HepG2 (cell line): Measurements from ENCODE around the gene ENDOG. TPM values are rescaled to one million over a fixed set of nuclear protein-coding genes. Genes with fewer than 3 reads are reported as not detected.

ENCODE experiments used
- ATF4 ChIP-seq, 2 experiments: fragments of 450-650 bp in 1 of 2; sonication (generic) in 1 of 2; formaldehyde crosslinking; IDR thresholded peaks; 2 replicates each; pipeline versions ENCODE4 v1.5.0 to v1.8.0; 2020 to 2022; ENCODE audit warnings: mild to moderate bottlenecking in 1 of 2, missing genetic modification reagents in 1 of 2
- CCDC6 ChIP-seq: sonication (generic); formaldehyde crosslinking; IDR thresholded peaks from 2 replicates; pipeline ENCODE4 v1.8.1; 2022; ENCODE audit warnings: mild to moderate bottlenecking, missing genetic modification reagents, moderate library complexity
- CSRNP1 ChIP-seq: sonication (generic); formaldehyde crosslinking; IDR thresholded peaks from 2 replicates; pipeline ENCODE4 v1.8.1; 2023; ENCODE audit warnings: mild to moderate bottlenecking, missing genetic modification reagents
- EP300 ChIP-seq, 3 experiments: sonication (generic) in 1 of 3; formaldehyde crosslinking in 1 of 3; IDR thresholded peaks; 2 replicates each; pipeline versions ENCODE4 v1.5.1 to v1.6.1; 2011 to 2020; ENCODE audit warnings: low read depth in 2 of 3, low read length in 2 of 3, borderline replicate concordance in 1 of 3, improper control_type of control experiment in 1 of 3, mild to moderate bottlenecking in 1 of 3, missing genetic modification reagents in 1 of 3, moderate library complexity in 1 of 3
- HCFC1 ChIP-seq: fragments of 150-350 bp; IDR thresholded peaks from 2 replicates; pipeline ENCODE4 v1.6.1; 2014; ENCODE audit warnings: low read depth, low read length
- HNF4G ChIP-seq, 2 experiments: sonication (generic) in 1 of 2; formaldehyde crosslinking in 1 of 2; IDR thresholded peaks; 2 replicates each; pipeline versions ENCODE4 v1.4.0 to v1.6.1; 2011 to 2020; ENCODE audit warnings: borderline replicate concordance in 2 of 2, low read depth in 2 of 2, mild to moderate bottlenecking in 2 of 2, low read length in 1 of 2, missing genetic modification reagents in 1 of 2, moderate library complexity in 1 of 2
- MIER2 ChIP-seq: IDR thresholded peaks from 2 replicates; pipeline ENCODE4 v1.6.1; 2016; ENCODE audit warnings: missing biosample characterization, missing genetic modification reagents
- MIXL1 ChIP-seq: IDR thresholded peaks from 2 replicates; pipeline ENCODE4 v1.6.1; 2016
- RCOR2 ChIP-seq: IDR thresholded peaks from 2 replicates; pipeline ENCODE4 v1.6.1; 2016; ENCODE audit warnings: missing biosample characterization, missing genetic modification reagents
- SIX1 ChIP-seq: sonication (generic); formaldehyde crosslinking; IDR thresholded peaks from 2 replicates; pipeline ENCODE4 v1.4.0; 2020; ENCODE audit warnings: missing genetic modification reagents, borderline replicate concordance
- SP1 ChIP-seq, 2 experiments: fragments of 450-650 bp in 1 of 2; sonication (generic) in 1 of 2; formaldehyde crosslinking in 1 of 2; IDR thresholded peaks; 2 replicates each; pipeline versions ENCODE4 v1.4.0 to v1.6.1; 2016 to 2020; ENCODE audit warnings: missing genetic modification reagents in 1 of 2
- SUZ12 ChIP-seq: fragments of 150-350 bp; IDR thresholded peaks from 2 replicates; pipeline ENCODE4 v1.6.1; 2014; ENCODE audit warnings: low read depth, low read length
- U2AF1 ChIP-seq: fragments of 200-400 bp; formaldehyde crosslinking; optimal IDR thresholded peaks from 2 replicates; pipeline ENCODE3; 2017; ENCODE audit warnings: mild to moderate bottlenecking, low read depth, low read length
- ZNF501 ChIP-seq: sonication (generic); formaldehyde crosslinking; IDR thresholded peaks from 2 replicates; pipeline ENCODE4 v1.5.1; 2020; ENCODE audit warnings: mild to moderate bottlenecking, moderate library complexity, missing genetic modification reagents
- ZNF550 ChIP-seq: sonication (generic); formaldehyde crosslinking; IDR thresholded peaks from 2 replicates; pipeline ENCODE4 v1.4.0; 2020; ENCODE audit warnings: mild to moderate bottlenecking, missing genetic modification reagents, borderline replicate concordance
- ZNF563 ChIP-seq: sonication (generic); formaldehyde crosslinking; IDR thresholded peaks from 2 replicates; pipeline ENCODE4 v1.8.0; 2022; ENCODE audit warnings: mild to moderate bottlenecking, moderate library complexity, missing genetic modification reagents
- ZNF572 ChIP-seq: sonication (generic); formaldehyde crosslinking; IDR thresholded peaks from 2 replicates; pipeline ENCODE4 v1.5.1; 2020; ENCODE audit warnings: mild to moderate bottlenecking, missing genetic modification reagents
- ZNF652 ChIP-seq: IDR thresholded peaks from 2 replicates; pipeline ENCODE4 v1.6.1; 2016; ENCODE audit warnings: low read depth, borderline replicate concordance
- ZNF713 ChIP-seq: sonication (generic); formaldehyde crosslinking; IDR thresholded peaks from 2 replicates; pipeline ENCODE4 v1.4.0; 2020; ENCODE audit warnings: mild to moderate bottlenecking, missing genetic modification reagents
- ZNF740 ChIP-seq: sonication (generic); formaldehyde crosslinking; IDR thresholded peaks from 2 replicates; pipeline ENCODE4 v1.4.0; 2020; ENCODE audit warnings: missing genetic modification reagents
- ZSCAN25 ChIP-seq: sonication (generic); formaldehyde crosslinking; IDR thresholded peaks from 2 replicates; pipeline ENCODE4 v1.8.0; 2022; ENCODE audit warnings: mild to moderate bottlenecking, missing genetic modification reagents
- polyA plus RNA-seq, 8 experiments: library from polyadenylated mRNA; depleted of rRNA in 3 of 8; stranded (reverse) in 7 of 8; unstranded in 1 of 8; fragments of >200 nt; fragmentation: Illumina TruSeq in 4 of 8; extraction: Trizol in 4 of 8; gene quantifications; 2 replicates each; pipeline versions ENCODE4 v1.2.1 to v1.2.3, GENCODE V29; 2011 to 2016; ENCODE audit warnings: low read depth in 4 of 8, missing spikeins in 1 of 8, mixed read lengths in 1 of 8; ENCODE audit not compliant: insufficient read depth in 1 of 8
- total RNA-seq, 5 experiments: library from RNA; depleted of rRNA; stranded (reverse); fragments of >200 nt; fragmentation: Illumina TruSeq; extraction: Trizol; gene quantifications; 2 replicates each; pipeline ENCODE4 v1.2.3, GENCODE V29; 2016; ENCODE audit warnings: low read depth in 1 of 5
- TF ChIP-seq, protein P1 (sequence below): sonication (generic); formaldehyde crosslinking; IDR thresholded peaks from 2 replicates; pipeline ENCODE4 v1.4.0; 2020; ENCODE audit warnings: missing genetic modification reagents

ENDOG gene
- total and polyA plus RNA-seq, 2 of the 13 experiments (the other 11 are each of a cell fraction or from before 2014, with no cell fraction given), result 26.3 to 28.8 TPM

DNA sequence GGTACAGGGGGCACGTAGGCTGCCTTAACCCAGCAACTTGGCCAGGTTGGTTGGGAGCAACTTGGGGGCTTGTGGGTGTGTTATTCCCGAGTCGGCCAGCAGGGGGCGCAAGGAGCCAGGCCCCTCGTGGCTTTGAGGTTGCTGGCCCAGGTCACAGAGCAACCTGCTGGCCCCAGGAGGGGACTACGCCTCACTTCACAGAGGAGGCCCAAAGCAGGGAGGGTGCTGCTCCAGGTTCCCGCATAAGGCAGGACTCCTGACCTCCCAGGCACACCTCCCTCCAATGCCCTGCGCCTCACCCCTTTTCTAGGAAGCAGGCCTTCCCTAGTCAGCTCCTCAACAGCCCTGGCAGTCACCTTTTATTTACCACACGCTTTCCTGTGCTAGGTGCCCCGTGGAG is 45.3 kb downstream of the ENDOG start (continued):
- no peak for TF ChIP-seq SIX1 (CRISPR knock-in tag)
- no peak for TF ChIP-seq MIER2 (CRISPR knock-in tag)
- no peak for TF ChIP-seq ZNF713
- TF ChIP-seq, protein P1, sequence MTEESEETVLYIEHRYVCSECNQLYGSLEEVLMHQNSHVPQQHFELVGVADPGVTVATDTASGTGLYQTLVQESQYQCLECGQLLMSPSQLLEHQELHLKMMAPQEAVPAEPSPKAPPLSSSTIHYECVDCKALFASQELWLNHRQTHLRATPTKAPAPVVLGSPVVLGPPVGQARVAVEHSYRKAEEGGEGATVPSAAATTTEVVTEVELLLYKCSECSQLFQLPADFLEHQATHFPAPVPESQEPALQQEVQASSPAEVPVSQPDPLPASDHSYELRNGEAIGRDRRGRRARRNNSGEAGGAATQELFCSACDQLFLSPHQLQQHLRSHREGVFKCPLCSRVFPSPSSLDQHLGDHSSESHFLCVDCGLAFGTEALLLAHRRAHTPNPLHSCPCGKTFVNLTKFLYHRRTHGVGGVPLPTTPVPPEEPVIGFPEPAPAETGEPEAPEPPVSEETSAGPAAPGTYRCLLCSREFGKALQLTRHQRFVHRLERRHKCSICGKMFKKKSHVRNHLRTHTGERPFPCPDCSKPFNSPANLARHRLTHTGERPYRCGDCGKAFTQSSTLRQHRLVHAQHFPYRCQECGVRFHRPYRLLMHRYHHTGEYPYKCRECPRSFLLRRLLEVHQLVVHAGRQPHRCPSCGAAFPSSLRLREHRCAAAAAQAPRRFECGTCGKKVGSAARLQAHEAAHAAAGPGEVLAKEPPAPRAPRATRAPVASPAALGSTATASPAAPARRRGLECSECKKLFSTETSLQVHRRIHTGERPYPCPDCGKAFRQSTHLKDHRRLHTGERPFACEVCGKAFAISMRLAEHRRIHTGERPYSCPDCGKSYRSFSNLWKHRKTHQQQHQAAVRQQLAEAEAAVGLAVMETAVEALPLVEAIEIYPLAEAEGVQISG (CRISPR knock-in tag), result peak; percentile 40; the same call in 1 of the 2 replicates
- TF ChIP-seq ZSCAN25, result 0 out of 2 replicates have a peak, but pooled peaks have one; percentile 25
- TF ChIP-seq ZNF501 (CRISPR knock-in tag), result no peak
- no peak for TF ChIP-seq HCFC1
- no peak for TF ChIP-seq ZNF740 (CRISPR knock-in tag)
- no peak for TF ChIP-seq CCDC6 (CRISPR knock-in tag)
- peak; percentile 36; the same call in 1 of the 2 replicates for TF ChIP-seq MIXL1 (CRISPR knock-in tag)
- TF ChIP-seq ZNF652, result no peak
- TF ChIP-seq ZNF550, result no peak
- TF ChIP-seq HNF4G (IDR thresholded peaks at IDR 0.05; ENCODE audit: borderline replicate concordance, low read depth, low read length), result no peak
- no peak for TF ChIP-seq HNF4G (CRISPR knock-in tag; IDR thresholded peaks at IDR 0.05; ENCODE audit: borderline replicate concordance, low read depth)
- no peak for TF ChIP-seq SP1 (IDR thresholded peaks at IDR 0.05)
- no peak for TF ChIP-seq SP1 (CRISPR knock-in tag; IDR thresholded peaks at IDR 0.05)
- no peak for TF ChIP-seq SUZ12
- no peak for TF ChIP-seq RCOR2 (CRISPR knock-in tag)
- no peak for TF ChIP-seq ZNF563 (CRISPR knock-in tag)
- TF ChIP-seq EP300 (IDR thresholded peaks at IDR 0.05; ENCODE audit: low read depth in 2 of 2, low read length in 2 of 2), result no peak
- TF ChIP-seq EP300 (CRISPR knock-in tag; IDR thresholded peaks at IDR 0.05; ENCODE audit: borderline replicate concordance), result no peak
- no peak for TF ChIP-seq ATF4 (CRISPR knock-in tag; IDR thresholded peaks at IDR 0.05)
- TF ChIP-seq CSRNP1 (CRISPR knock-in tag), result no peak
- no peak for TF ChIP-seq ZNF572 (CRISPR knock-in tag)
- TF ChIP-seq U2AF1, result no peak
